DND-41 (cell line): ENCODE results near the gene HDAC8.

ENCODE experiments used
- ATAC-seq: fragments of 200-7000 bp; cut with Tn5 transposase; 3 replicates; pipeline ENCODE4 v1.9.1; 2021; ENCODE audit warnings: low read depth; ENCODE audit not compliant: insufficient read depth
- DNase-seq: peaks from one replicate; pipeline ENCODE4 v3.0.0-alpha.2; 2020
- H2AFZ ChIP-seq: 2 replicates; pipeline ENCODE4 v1.6.0; 2012; ENCODE audit warnings: low read depth, low read length
- H3K27ac ChIP-seq: 2 replicates; pipeline ENCODE4 v1.5.1; 2012; ENCODE audit warnings: low read length, inconsistent platforms
- H3K27me3 ChIP-seq: fragments of 200-600 bp; sonication (generic); 2 replicates; pipeline ENCODE4 v1.6.0; 2012; ENCODE audit warnings: low read length, mild to moderate bottlenecking, inconsistent platforms; ENCODE audit not compliant: insufficient read depth, poor library complexity
- H3K36me3 ChIP-seq: 2 replicates; pipeline ENCODE4 v1.5.1; 2012; ENCODE audit warnings: low read length, inconsistent platforms; ENCODE audit not compliant: insufficient read depth
- H3K4me1 ChIP-seq: 2 replicates; pipeline ENCODE4 v1.5.1; 2012; ENCODE audit warnings: mild to moderate bottlenecking, low read length; ENCODE audit not compliant: insufficient read depth
- H3K4me2 ChIP-seq: 2 replicates; pipeline ENCODE4 v1.6.0; 2012; ENCODE audit warnings: mild to moderate bottlenecking, moderate library complexity, low read length, inconsistent platforms; ENCODE audit not compliant: insufficient read depth
- H3K4me3 ChIP-seq, 2 experiments: fragments of 200-600 bp in 1 of 2; shearing (Covaris generic) in 1 of 2; 2 replicates each; pipeline ENCODE4 v1.5.1; 2012 to 2016; ENCODE audit warnings: inconsistent platforms in 2 of 2, low read length in 2 of 2, mild to moderate bottlenecking in 2 of 2, low read depth in 1 of 2, moderate library complexity in 1 of 2
- H3K79me2 ChIP-seq: 2 replicates; pipeline ENCODE4 v1.6.0; 2012; ENCODE audit warnings: low read length, inconsistent platforms; ENCODE audit not compliant: insufficient read depth
- H3K9ac ChIP-seq: 2 replicates; pipeline ENCODE4 v1.6.0; 2012; ENCODE audit warnings: low read depth, mild to moderate bottlenecking, inconsistent platforms, low read length, moderate library complexity
- H3K9me3 ChIP-seq: 2 replicates; pipeline ENCODE4 v1.5.1; 2012; ENCODE audit warnings: low read length, moderate library complexity, mild to moderate bottlenecking, inconsistent platforms; ENCODE audit not compliant: insufficient read depth, severe bottlenecking
- H4K20me1 ChIP-seq: 2 replicates; pipeline ENCODE4 v1.6.0; 2012; ENCODE audit warnings: low read length; ENCODE audit not compliant: insufficient read depth
- EZH2 ChIP-seq: IDR thresholded peaks from 3 replicates; pipeline ENCODE4 v1.6.1; 2012; ENCODE audit warnings: borderline replicate concordance, low read depth, mild to moderate bottlenecking, moderate library complexity, low read length, inconsistent platforms; ENCODE audit not compliant: severe bottlenecking
- TF ChIP-seq, protein P1 (sequence below): IDR thresholded peaks from 2 replicates; pipeline ENCODE4 v1.5.1; 2012; ENCODE audit warnings: borderline replicate concordance, low read length, moderate library complexity, mild to moderate bottlenecking; ENCODE audit not compliant: poor library complexity, severe bottlenecking; ENCODE audit errors: extremely low read depth

The HDAC8 gene

DNA sequence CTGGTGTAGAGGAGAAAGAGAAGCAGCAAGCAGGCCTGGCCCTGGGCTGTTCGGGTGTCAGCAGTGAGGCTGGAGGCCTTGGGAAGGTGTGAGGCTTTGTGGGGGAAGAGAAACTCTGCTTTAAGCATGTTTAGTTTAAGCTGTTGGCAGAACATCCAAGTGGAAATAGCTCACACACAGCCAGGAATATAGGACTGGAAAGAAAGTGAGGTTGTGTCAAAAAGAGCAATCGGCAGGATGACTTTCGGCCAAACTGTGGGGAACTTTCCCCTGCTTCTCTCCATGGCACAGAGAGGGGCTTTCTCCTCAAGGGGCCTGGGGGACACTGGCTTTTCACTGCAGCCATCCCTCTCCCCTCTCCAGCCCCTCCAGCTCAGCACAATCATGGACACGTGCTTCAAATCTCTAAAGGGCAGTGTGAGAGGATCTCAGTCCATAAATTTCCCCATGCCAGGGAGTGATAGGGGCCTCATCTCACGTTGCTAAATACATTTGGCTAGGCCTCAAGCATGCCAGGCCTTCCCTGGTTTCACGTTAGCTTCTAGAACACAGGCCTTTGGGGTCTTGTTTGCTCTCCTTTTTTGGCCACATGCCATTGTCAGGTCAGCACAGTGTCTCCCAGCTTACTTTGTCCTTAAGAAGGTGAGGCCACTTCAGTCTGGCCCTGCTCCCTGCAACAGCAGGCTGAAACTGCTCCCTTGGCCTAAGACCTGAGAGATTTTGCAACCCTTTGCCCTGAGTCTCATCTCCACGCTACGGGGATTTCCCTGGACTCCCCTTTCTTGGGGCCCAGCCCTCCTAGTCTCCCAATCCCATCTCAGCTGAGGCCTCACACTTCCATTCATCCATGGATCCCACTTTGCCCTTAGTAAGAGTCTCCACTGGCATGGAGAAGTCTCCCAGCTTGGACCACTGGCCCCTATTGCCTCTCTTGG lies 258.7 kb downstream of the HDAC8 start:
- no peaks in the 10 kb centered on the region for H3K36me3 ChIP-seq
- TF ChIP-seq, protein P1, sequence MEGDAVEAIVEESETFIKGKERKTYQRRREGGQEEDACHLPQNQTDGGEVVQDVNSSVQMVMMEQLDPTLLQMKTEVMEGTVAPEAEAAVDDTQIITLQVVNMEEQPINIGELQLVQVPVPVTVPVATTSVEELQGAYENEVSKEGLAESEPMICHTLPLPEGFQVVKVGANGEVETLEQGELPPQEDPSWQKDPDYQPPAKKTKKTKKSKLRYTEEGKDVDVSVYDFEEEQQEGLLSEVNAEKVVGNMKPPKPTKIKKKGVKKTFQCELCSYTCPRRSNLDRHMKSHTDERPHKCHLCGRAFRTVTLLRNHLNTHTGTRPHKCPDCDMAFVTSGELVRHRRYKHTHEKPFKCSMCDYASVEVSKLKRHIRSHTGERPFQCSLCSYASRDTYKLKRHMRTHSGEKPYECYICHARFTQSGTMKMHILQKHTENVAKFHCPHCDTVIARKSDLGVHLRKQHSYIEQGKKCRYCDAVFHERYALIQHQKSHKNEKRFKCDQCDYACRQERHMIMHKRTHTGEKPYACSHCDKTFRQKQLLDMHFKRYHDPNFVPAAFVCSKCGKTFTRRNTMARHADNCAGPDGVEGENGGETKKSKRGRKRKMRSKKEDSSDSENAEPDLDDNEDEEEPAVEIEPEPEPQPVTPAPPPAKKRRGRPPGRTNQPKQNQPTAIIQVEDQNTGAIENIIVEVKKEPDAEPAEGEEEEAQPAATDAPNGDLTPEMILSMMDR = no peak
- no peak for TF ChIP-seq EZH2
- H3K4me1 ChIP-seq = no peaks in the 10 kb centered on the region
- no peaks in the 10 kb centered on the region for H3K79me2 ChIP-seq
- no peak overlapping the region for H3K4me2 ChIP-seq
- H3K9me3 ChIP-seq = no peaks in the 10 kb centered on the region
- peaks cover 3% of the 10 kb centered on the region for H3K27me3 ChIP-seq
- no peak overlapping the region for H3K27ac ChIP-seq
- DNase-seq (no peak), ATAC-seq (no peak)
- no peak overlapping the region for H2AFZ ChIP-seq
- no peak overlapping the region for H3K9ac ChIP-seq
- no peaks in the 10 kb centered on the region for H4K20me1 ChIP-seq
- H3K4me3 ChIP-seq = no peak overlapping the region

DNA sequence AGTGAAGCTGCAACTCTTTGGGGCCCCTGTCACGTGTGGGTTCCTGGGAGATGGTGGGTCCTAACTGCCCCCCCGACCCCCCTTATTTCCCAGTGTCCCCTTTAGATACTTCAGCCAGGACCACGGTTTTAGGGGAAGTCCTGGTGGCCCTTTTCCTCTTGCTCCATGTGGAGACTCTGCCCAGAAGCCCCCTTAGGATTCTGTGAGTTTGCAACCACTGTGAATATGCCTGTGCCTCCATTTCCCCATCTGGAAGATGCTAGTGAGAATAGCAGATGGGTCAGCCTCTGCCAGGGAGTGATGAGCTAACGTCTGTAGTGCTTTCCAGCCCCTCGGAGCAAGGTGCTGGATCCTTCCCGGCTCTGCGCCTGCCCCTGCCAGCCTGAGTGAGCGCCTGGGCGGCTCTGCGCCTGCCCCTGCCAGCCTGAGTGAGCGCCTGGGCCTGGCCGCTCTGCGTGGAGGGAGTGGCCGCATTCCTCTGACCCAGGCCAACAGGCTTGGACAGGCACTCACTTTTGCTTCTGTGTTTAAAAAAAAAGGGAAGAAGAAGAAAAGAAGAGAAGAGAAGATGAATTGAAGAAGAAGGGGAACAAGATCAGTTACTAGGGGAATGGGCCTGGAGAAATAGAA lies 260.2 kb downstream of the HDAC8 start:
- no peak for TF ChIP-seq EZH2
- TF ChIP-seq, protein P1 = no peak
- H3K27me3 ChIP-seq = peaks cover 3% of the 10 kb centered on the region
- ATAC-seq = no peak

DNA sequence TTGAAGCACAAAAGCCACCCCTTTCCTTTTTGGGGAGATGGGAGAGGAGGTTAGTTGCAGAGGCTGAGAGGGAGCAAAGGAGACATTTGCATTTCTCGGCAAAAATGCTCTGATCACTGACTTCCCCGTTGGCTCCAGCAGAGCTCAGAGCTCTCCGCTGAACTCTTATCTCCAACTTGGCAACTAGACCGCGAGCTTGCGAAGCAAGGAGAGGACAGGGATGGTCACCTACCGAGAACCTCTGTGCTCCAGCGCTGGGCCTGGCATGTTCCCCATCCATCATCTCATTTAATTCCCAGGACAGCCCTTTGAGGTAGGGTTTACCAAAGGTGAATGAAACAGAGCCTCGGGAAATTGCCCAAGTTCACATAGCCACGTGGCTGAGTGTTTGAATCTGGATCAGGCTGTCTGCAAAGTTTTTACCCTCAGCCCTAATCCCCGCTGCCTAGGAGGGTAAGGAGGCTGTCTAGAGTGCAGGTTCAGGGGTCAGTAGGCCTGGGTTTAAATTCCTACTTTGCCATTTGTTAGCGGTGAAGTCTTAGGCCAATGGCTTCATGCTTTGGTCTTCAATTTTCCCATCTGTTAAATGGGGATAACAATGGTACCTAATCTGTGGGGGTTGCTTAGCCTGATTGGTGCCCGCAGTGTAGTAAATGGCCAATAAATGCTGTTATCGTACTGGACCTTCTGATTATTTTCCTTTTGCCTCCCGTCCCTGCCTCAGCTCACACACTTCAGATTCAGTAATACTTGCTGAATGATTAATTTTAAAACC lies 263.2 kb downstream of the HDAC8 start:
- H2AFZ ChIP-seq = no peak overlapping the region
- H3K4me1 ChIP-seq = no peaks in the 10 kb centered on the region
- no peak for ATAC-seq
- H3K9me3 ChIP-seq = no peaks in the 10 kb centered on the region
- no peak overlapping the region for H3K27ac ChIP-seq
- no peaks in the 10 kb centered on the region for H4K20me1 ChIP-seq
- no peak overlapping the region for H3K4me2 ChIP-seq
- peaks cover 3% of the 10 kb centered on the region for H3K27me3 ChIP-seq
- H3K9ac ChIP-seq = no peak overlapping the region
- H3K79me2 ChIP-seq = no peaks in the 10 kb centered on the region
- TF ChIP-seq EZH2 = no peak
- TF ChIP-seq, protein P1 = no peak
- no peak overlapping the region for H3K4me3 ChIP-seq
- no peak for DNase-seq
- H3K36me3 ChIP-seq = no peaks in the 10 kb centered on the region

More for the DNA sequence above, 260.2 kb downstream of the HDAC8 start:
- Histone ChIP-seq H3K9ac (no peak overlapping the region), H3K36me3 (no peaks in the 10 kb centered on the region), H3K4me1 (no peaks in the 10 kb centered on the region), H3K4me3 (no peak overlapping the region), H3K4me2 (no peak overlapping the region), H4K20me1 (no peaks in the 10 kb centered on the region), H2AFZ (no peak overlapping the region), H3K27ac (no peak overlapping the region), H3K9me3 (no peaks in the 10 kb centered on the region), H3K79me2 (no peaks in the 10 kb centered on the region)
- DNase-seq = no peak
